Erythroblast (primary cell): ENCODE data around the gene ACTN3.
"Not testable (repeated sequence)": the region's sequence is repeated elsewhere in the genome, so short reads cannot be mapped to it uniquely, and the experiment has no call there.

ENCODE experiments used
- DNase-seq, 2 experiments: peaks; one replicate each; lab custom pipeline; 2025; lab: John Stamatoyannopoulos, UW
- GATA1 ChIP-seq: IDR thresholded peaks from 2 replicates; pipeline ENCODE4 v1.6.1; 2011; ENCODE audit warnings: low read depth, mild to moderate bottlenecking, control low read depth, low read length, moderate library complexity
- POLR2A ChIP-seq: IDR thresholded peaks from 2 replicates; pipeline ENCODE4 v1.6.1; 2011; ENCODE audit warnings: mild to moderate bottlenecking, low read length

ACTN3 gene

DNA sequence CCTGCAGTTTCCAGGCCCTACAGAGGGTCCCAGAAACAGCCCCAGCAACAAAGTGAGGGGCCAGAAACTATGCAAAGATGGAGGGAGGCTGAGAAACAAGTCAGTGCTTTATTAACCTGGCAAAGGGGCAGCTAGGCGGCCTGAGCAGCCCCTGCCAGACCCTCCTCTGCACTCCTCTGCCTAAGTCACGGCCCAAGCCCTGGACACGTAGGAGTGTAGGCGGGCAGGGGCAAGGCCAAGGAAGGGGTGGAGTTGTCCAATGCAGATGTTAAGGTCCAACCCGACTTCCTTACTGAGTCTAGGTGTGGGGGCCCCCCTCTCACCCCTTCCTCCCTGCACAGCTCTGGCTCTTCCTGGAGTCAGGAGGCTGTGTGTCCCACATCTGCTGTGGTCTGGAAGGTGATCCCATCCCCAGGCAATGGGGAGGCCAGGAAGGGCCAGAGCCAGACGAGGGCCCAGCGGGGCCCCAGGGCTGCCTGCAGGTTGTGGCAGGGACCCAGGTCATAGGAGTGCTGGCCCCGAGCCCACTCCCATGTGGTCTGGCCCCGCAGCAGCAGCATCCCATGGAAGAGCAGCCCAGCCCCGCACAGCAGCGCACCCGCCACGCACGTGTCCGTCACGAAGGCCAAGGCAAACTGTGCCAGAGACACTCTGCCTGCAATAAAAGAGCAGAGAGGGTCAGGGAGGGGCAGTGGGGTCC, 7.4 kb upstream of the ACTN3 start:
- no peak for DNase-seq
- no peak for TF ChIP-seq GATA1

- DNase-seq = no peak
- TF ChIP-seq GATA1 (no peak), POLR2A (no peak)
Measured at GRCh38 chr11:66539870-66540213, 6.9 kb upstream of the ACTN3 start.

DNA sequence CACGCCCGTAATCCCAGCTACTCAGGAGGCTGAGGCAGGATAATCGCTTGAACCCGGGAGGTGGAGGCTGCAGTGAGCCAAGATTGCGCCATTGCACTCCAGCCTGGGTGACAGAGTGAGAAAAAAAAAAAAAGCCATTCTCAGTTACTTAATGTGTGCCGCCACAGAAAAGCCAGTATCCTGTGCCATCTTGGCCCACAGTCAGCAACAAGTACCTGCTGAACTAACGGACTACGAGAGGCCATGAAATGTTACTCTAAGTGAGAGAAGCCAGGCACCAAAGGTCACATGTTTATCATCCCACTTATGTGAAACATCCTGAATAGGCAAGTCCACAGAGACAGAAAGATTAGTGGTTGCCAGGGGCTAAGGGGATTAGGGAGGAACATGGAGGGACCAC, 6.1 kb upstream of the ACTN3 start:
- not testable (repeated sequence) for DNase-seq

DNA sequence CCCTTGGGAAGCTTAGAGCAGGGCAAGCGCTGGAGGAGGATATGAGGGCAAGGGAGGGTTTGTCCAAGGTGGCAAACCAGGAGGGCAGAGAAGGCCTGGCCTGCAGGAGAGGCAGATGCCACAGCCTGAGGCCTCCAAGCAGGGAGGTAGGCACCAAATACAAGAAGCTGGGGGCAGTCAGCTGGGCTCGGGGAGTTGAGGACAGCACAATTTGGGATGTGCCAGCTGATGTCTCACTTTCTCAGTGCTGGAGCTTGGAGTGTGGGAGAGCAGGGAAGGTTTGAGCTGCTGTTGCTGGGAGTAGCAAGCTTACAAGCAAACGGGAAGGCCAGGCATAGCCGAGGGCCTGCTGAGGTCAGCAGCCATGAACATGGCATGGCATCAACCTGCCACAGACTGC, 4.8 kb upstream of the ACTN3 start:
- no peak for TF ChIP-seq GATA1
- TF ChIP-seq POLR2A = no peak
- DNase-seq = no peak

GRCh38 chr11:66542362-66542761, 4.3 kb upstream of the ACTN3 start:
- DNase-seq = no peak
- TF ChIP-seq POLR2A (no peak), GATA1 (no peak)

- TF ChIP-seq GATA1 = no peak
- TF ChIP-seq POLR2A = no peak
- peak; percentile 68 to 75 for DNase-seq
Measured at GRCh38 chr11:66543263-66544107, 3.2 kb upstream of the ACTN3 start.

GRCh38 chr11:66544952-66545351, 1.8 kb upstream of the ACTN3 start:
- not testable (repeated sequence) for DNase-seq

DNA sequence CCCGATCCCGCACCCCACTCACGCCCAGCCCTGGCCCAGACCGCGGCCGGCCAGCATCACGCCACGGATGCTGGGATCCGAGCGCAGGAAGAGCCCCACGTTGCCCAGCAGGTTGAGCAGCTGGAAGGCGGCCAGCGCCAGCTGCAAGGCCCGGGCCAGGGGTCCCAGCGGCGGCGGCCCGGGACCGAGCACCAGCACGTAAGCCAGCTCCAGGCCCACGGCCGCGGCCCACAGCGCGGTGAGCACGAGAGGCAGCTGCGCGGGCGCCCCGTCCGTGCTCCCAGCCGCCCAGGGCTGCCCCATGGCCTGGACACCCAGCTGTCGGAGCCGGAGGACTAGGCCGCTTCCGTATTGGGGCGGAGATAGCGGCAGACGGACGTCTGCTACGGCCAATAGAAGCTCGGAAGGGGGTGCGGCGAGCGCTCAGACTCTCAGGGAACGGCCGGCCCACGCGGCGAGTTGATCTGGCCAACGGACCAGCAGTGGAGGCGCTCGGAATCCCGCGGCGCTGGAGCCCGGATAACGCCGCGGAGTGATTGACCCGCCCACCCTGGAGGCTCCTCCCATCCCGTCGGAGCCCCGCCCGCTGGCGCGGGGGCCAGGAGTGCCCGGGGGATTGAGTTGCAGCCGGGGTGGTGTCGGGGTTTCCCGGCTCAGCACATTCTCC, 869 bp upstream of the ACTN3 start, which contains the start of gene ZDHHC24:
TSS of gene ZDHHC24 (minus strand) at position 348 of the 667 bp plus-strand sequence. CDS start at position 303, 45 bp downstream.
- no peak for TF ChIP-seq GATA1
- TF ChIP-seq POLR2A = peak; percentile 67
- DNase-seq = peak; percentile 95

DNA sequence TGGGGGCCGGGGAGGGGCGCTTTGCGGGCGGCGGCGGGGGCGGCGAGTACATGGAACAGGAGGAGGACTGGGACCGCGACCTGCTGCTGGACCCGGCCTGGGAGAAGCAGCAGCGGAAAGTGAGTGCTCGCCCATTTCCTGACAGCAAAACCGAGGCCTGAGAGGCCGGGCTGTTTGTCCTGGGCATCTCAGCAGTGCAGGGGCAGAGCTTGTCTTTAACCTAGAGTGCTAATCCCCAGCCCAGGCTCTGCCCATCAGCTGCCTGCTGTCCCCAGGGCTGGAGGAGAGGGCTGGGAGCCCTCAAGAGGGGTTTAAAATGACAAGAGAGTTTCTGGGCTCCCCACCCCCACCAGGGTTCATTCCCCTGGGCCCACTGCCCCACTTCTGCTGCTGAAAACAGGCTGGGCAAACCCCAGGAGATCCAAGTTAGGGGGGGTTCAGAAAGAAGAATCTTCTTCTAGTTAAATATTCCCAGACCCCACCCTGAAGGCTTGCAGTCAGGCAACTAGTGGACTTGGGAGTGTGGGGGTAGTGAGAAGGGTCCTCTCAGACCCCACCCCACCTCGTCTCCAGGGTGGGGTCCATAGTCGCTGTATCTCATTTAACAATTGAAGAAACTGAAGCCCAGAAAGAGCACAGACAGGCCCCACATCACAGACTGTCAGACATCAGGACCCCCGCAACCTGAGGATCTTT, 411 bp downstream of the ACTN3 start:
- TF ChIP-seq POLR2A (no peak), GATA1 (no peak)

GRCh38 chr11:66547662-66548009, 933 bp downstream of the ACTN3 start:
- TF ChIP-seq POLR2A (no peak), GATA1 (no peak)
- no peak for DNase-seq

More for the DNA sequence above, 411 bp downstream of the ACTN3 start:
- DNase-seq = no peak

DNA sequence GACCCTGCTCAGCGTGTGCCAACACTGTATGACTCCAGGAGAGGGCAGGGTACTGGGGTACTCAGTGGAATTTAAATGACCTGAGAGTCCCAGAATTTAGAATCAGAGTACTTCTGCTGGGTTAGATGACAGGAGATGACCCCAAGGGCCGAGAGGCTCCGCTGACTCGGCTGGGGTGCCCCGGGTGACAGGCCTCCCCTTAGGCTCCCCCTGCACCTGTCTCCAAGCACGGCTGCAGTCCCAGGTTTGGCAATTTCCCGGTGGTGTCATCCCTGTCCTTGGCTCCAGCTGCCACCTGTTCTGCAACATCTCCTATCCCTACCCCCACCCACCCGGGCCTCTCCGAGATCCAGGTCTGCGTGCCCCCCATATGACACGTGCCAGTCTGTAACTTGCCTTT, 1.3 kb downstream of the ACTN3 start:
- DNase-seq = no peak
- no peak for TF ChIP-seq POLR2A

- TF ChIP-seq GATA1 (no peak), POLR2A (no peak)
- no peak for DNase-seq
Measured at GRCh38 chr11:66548774-66549630, 2.3 kb downstream of the ACTN3 start.

- TF ChIP-seq POLR2A (no peak), GATA1 (no peak)
- DNase-seq = no peak
Measured at GRCh38 chr11:66549696-66550095, 3.0 kb downstream of the ACTN3 start.
